CD14-positive monocyte (primary cell): ENCODE measurements around the gene AKTIP. TPM values are rescaled to one million over a fixed set of nuclear protein-coding genes. Genes with fewer than 3 reads are reported as not detected.

Source experiments
- DNase-seq, 3 donors: peaks; one replicate each; pipeline ENCODE4 v3.0.0-alpha.2; 2011 to 2022
- H2AFZ ChIP-seq: 2 replicates; pipeline ENCODE4 v1.6.0; 2012; ENCODE audit warnings: mild to moderate bottlenecking, low read depth, low read length, inconsistent platforms; ENCODE audit not compliant: insufficient read depth, poor library complexity, severe bottlenecking
- H3K27ac ChIP-seq, 2 donors: 1 replicate in 1 of 2; 2 replicates in 1 of 2; pipeline ENCODE4 v1.5.1; 2012 to 2013; ENCODE audit warnings: low read length in 2 of 2, control low read depth in 1 of 2, inconsistent platforms in 1 of 2, low read depth in 1 of 2, mild to moderate bottlenecking in 1 of 2
- H3K27me3 ChIP-seq, 2 donors: one replicate each; pipeline versions ENCODE4 v1.6.0 to v1.6.1; 2011 to 2013; ENCODE audit warnings: low read length in 2 of 2; ENCODE audit not compliant: control insufficient read depth in 2 of 2, insufficient read depth in 2 of 2
- H3K36me3 ChIP-seq, 2 donors: replicated peaks in 1 of 2; 1 replicate in 1 of 2; 2 replicates in 1 of 2; pipeline versions ENCODE4 v1.5.1 to v1.6.1; 2012 to 2013; ENCODE audit warnings: low read length in 2 of 2, control low read depth in 1 of 2, inconsistent platforms in 1 of 2, mild to moderate bottlenecking in 1 of 2; ENCODE audit not compliant: insufficient read depth in 2 of 2, control insufficient read depth in 1 of 2
- H3K4me1 ChIP-seq, 2 donors: 1 replicate in 1 of 2; 2 replicates in 1 of 2; pipeline versions ENCODE4 v1.5.1 to v1.6.1; 2012 to 2013; ENCODE audit warnings: low read length in 2 of 2, control low read depth in 1 of 2, inconsistent platforms in 1 of 2, mild to moderate bottlenecking in 1 of 2, moderate library complexity in 1 of 2; ENCODE audit not compliant: insufficient read depth in 2 of 2, control insufficient read depth in 1 of 2
- H3K4me2 ChIP-seq: replicated peaks from 2 replicates; pipeline ENCODE3; 2012; ENCODE audit warnings: low read length, moderate library complexity, mild to moderate bottlenecking; ENCODE audit not compliant: poor library complexity, severe bottlenecking; ENCODE audit errors: extremely low read depth
- H3K4me3 ChIP-seq, 3 experiments: fragments of 200-600 bp in 1 of 3; sonication (generic) in 1 of 3; replicated peaks in 1 of 3; 1 replicate in 2 of 3; 2 replicates in 1 of 3; pipeline ENCODE4 v1.5.1; 2011 to 2013; ENCODE audit warnings: low read length in 3 of 3, mild to moderate bottlenecking in 3 of 3, control low read depth in 2 of 3, low read depth in 2 of 3, inconsistent platforms in 1 of 3, moderate library complexity in 1 of 3
- H3K79me2 ChIP-seq: 2 replicates; pipeline ENCODE4 v1.6.0; 2012; ENCODE audit warnings: mild to moderate bottlenecking, control low read depth, inconsistent platforms, low read length, moderate library complexity; ENCODE audit not compliant: insufficient read depth
- H3K9ac ChIP-seq: 2 replicates; pipeline ENCODE4 v1.6.0; 2017; ENCODE audit warnings: low read length, mild to moderate bottlenecking; ENCODE audit not compliant: insufficient read depth, poor library complexity, severe bottlenecking
- H3K9me3 ChIP-seq, 2 donors: replicated peaks in 1 of 2; 1 replicate in 1 of 2; 2 replicates in 1 of 2; pipeline versions ENCODE4 v1.5.1 to v1.6.1; 2012 to 2013; ENCODE audit warnings: low read length in 2 of 2, control low read depth in 1 of 2; ENCODE audit not compliant: control insufficient read depth in 1 of 2, insufficient read depth in 1 of 2
- H4K20me1 ChIP-seq: 2 replicates; pipeline ENCODE4 v1.6.0; 2012; ENCODE audit warnings: mild to moderate bottlenecking, low read length, control low read depth, moderate library complexity; ENCODE audit not compliant: insufficient read depth
- H3K27ac Mint-ChIP-seq, 7 donors: one replicate each; pipeline ENCODE4 v1.8.0; 2020; ENCODE audit warnings: mild to moderate bottlenecking in 7 of 7, mixed read lengths in 7 of 7, moderate library complexity in 6 of 7, inconsistent platforms in 2 of 7
- H3K27me3 Mint-ChIP-seq, 3 donors: one replicate each; pipeline ENCODE4 v1.8.0; 2021 to 2022; ENCODE audit warnings: low read depth in 3 of 3, mild to moderate bottlenecking in 3 of 3, mixed read lengths in 3 of 3, moderate library complexity in 3 of 3, inconsistent platforms in 1 of 3
- H3K36me3 Mint-ChIP-seq, 2 donors: one replicate each; pipeline ENCODE4 v1.8.0; 2020; ENCODE audit warnings: mixed read lengths in 2 of 2, inconsistent platforms in 1 of 2, mild to moderate bottlenecking in 1 of 2
- H3K4me1 Mint-ChIP-seq: one replicate; pipeline ENCODE4 v1.8.0; 2020; ENCODE audit warnings: mild to moderate bottlenecking, mixed read lengths
- H3K4me3 Mint-ChIP-seq, 2 donors: one replicate each; pipeline ENCODE4 v1.8.0; 2020; ENCODE audit warnings: mild to moderate bottlenecking in 2 of 2, mixed read lengths in 2 of 2, moderate library complexity in 1 of 2
- H3K9me3 Mint-ChIP-seq, 7 donors: one replicate each; pipeline ENCODE4 v1.8.0; 2020 to 2022; ENCODE audit warnings: mixed read lengths in 7 of 7, mild to moderate bottlenecking in 6 of 7, moderate library complexity in 6 of 7, inconsistent platforms in 2 of 7
- CTCF ChIP-seq: fragments of 200-600 bp; IDR thresholded peaks from one replicate; pipeline ENCODE4 v1.8.0; 2022; ENCODE audit warnings: antibody characterized with exemption, mild to moderate bottlenecking
- WGBS: methylation state at CpG from one replicate; pipeline ENCODE4 v1.1.5; 2013; ENCODE audit warnings: missing lambda C conversion rate; ENCODE audit not compliant: insufficient coverage; 5-methylcytosine and 5-hydroxymethylcytosine counted together
- intact Hi-C, 2 donors: fragments of 100-400 bp; cut with micrococcal nuclease; formaldehyde crosslinking; loops; one replicate each; pipeline versions ENCODE4 v1.15.0 to v1.15.1; 2023
- polyA plus RNA-seq, 3 donors: library from polyadenylated mRNA; depleted of rRNA in 1 of 3; unstranded in 2 of 3; stranded (reverse) in 1 of 3; fragments of 300-500 nt in 2 of 3; fragments of >200 nt in 1 of 3; fragmentation: Illumina TruSeq in 2 of 3; gene quantifications; 1 replicate in 2 of 3; 2 replicates in 1 of 3; pipeline ENCODE4 v1.2.3, GENCODE V29; 2012 to 2021

Gene AKTIP
- polyA plus RNA-seq, 3 donors: 5.8 to 9.9 (median 8.7) TPM

- Histone ChIP-seq H3K9ac (no peak overlapping the region), H3K9me3 (no peaks in the 10 kb centered on the region), H3K4me2 (no peak overlapping the region), H4K20me1 (no peaks in the 10 kb centered on the region), H3K4me1 (no peaks in the 10 kb centered on the region), H3K27ac (no peak overlapping the region), H3K79me2 (no peaks in the 10 kb centered on the region), H3K36me3 (no peaks in the 10 kb centered on the region), H3K4me3 (no peak overlapping the region), H2AFZ (no peak overlapping the region), H3K27me3 (no peaks in the 10 kb centered on the region)
- H3K4me1 Mint-ChIP-seq: no peaks in the 10 kb centered on the region
- no peak for DNase-seq
- 83% methylated on average over 9 of the region's 10 CpGs for WGBS
- intact Hi-C loops: no loop called here
- no peak for TF ChIP-seq CTCF
- H3K9me3 Mint-ChIP-seq: peaks cover 0 to 2% (median 0%) of the 10 kb centered on the region in 7 donors
- H3K27me3 Mint-ChIP-seq: peaks cover 2 to 9% (median 5%) of the 10 kb centered on the region in 3 donors
- H3K27ac Mint-ChIP-seq: no peak overlapping the region
- H3K4me3 Mint-ChIP-seq: no peak overlapping the region
- H3K36me3 Mint-ChIP-seq: no peaks in the 10 kb centered on the region
These were observed 27.0 kb upstream of the AKTIP start for GRCh38 chr16:53530046-53530445.

- peaks cover 2 to 9% (median 5%) of the 10 kb centered on the region in 3 donors for H3K27me3 Mint-ChIP-seq
- no peaks in the 10 kb centered on the region for H3K4me1 Mint-ChIP-seq
These were observed 26.5 kb upstream of the AKTIP start for GRCh38 chr16:53529513-53529912.

More at GRCh38 chr16:53529513-53529912, 26.5 kb upstream of the AKTIP start:
- no peak overlapping the region for H2AFZ ChIP-seq
- H4K20me1 ChIP-seq: no peaks in the 10 kb centered on the region
- no peak for DNase-seq
- no peaks in the 10 kb centered on the region for H3K36me3 ChIP-seq
- no peaks in the 10 kb centered on the region for H3K9me3 ChIP-seq
- H3K4me3 Mint-ChIP-seq: no peak overlapping the region
- peaks cover 0 to 2% (median 0%) of the 10 kb centered on the region in 7 donors for H3K9me3 Mint-ChIP-seq
- H3K36me3 Mint-ChIP-seq: no peaks in the 10 kb centered on the region
- H3K27ac Mint-ChIP-seq: no peak overlapping the region
- no peak overlapping the region for H3K9ac ChIP-seq
- no peak overlapping the region for H3K4me2 ChIP-seq
- WGBS: 88% methylated on average over 5 of the region's 14 CpGs
- no peaks in the 10 kb centered on the region for H3K79me2 ChIP-seq
- H3K27ac ChIP-seq: no peak overlapping the region
- no peaks in the 10 kb centered on the region for H3K4me1 ChIP-seq
- H3K4me3 ChIP-seq: no peak overlapping the region
- H3K27me3 ChIP-seq: no peaks in the 10 kb centered on the region
- intact Hi-C loops: no loop called here
- TF ChIP-seq CTCF: no peak
